HepG2 (cell line): ENCODE data around the gene PTGDR2. TPM values are rescaled to one million over a fixed set of nuclear protein-coding genes. Genes with fewer than 3 reads are reported as not detected.
A peak's percentile ranks its signal among the peaks of the same experiment; 100 is the strongest.

Experiments
- DNMT3B ChIP-seq: conservative IDR thresholded peaks from 2 replicates; pipeline ENCODE4 v1.6.1; 2016; ENCODE audit warnings: missing biosample characterization, control low read depth
- MEF2D ChIP-seq: sonication (generic); formaldehyde crosslinking; IDR thresholded peaks from 2 replicates; pipeline ENCODE4 v1.5.1; 2020; ENCODE audit warnings: mild to moderate bottlenecking, missing genetic modification reagents
- NBN ChIP-seq: fragments of 450-650 bp; conservative IDR thresholded peaks from 2 replicates; pipeline ENCODE4 v1.6.1; 2017
- PHF8 ChIP-seq: sonication (generic); formaldehyde crosslinking; IDR thresholded peaks from 2 replicates; pipeline ENCODE4 v1.5.0; 2020; ENCODE audit warnings: missing genetic modification reagents
- SALL1 ChIP-seq: sonication (generic); formaldehyde crosslinking; IDR thresholded peaks from 2 replicates; pipeline ENCODE4 v1.8.0; 2022; ENCODE audit warnings: mild to moderate bottlenecking, missing genetic modification reagents
- ZMYM3 ChIP-seq: sonication (generic); formaldehyde crosslinking; IDR thresholded peaks from 2 replicates; pipeline ENCODE4 v1.5.1; 2020; ENCODE audit warnings: mild to moderate bottlenecking, missing genetic modification reagents
- ZNF180 ChIP-seq: sonication (generic); formaldehyde crosslinking; IDR thresholded peaks from 2 replicates; pipeline ENCODE4 v1.4.0; 2020; ENCODE audit warnings: low read depth, missing genetic modification reagents, borderline replicate concordance
- ZNF3 ChIP-seq: IDR thresholded peaks from 2 replicates; pipeline ENCODE4 v1.7.0; 2017; ENCODE audit warnings: inconsistent platforms
- ZNF605 ChIP-seq: sonication (generic); formaldehyde crosslinking; IDR thresholded peaks from 2 replicates; pipeline ENCODE4 v1.8.0; 2022; ENCODE audit warnings: mild to moderate bottlenecking, missing genetic modification reagents
- polyA plus RNA-seq, 8 experiments: library from polyadenylated mRNA; depleted of rRNA in 3 of 8; stranded (reverse) in 7 of 8; unstranded in 1 of 8; fragments of >200 nt; fragmentation: Illumina TruSeq in 4 of 8; extraction: Trizol in 4 of 8; gene quantifications; 2 replicates each; pipeline versions ENCODE4 v1.2.1 to v1.2.3, GENCODE V29; 2011 to 2016; ENCODE audit warnings: low read depth in 4 of 8, missing spikeins in 1 of 8, mixed read lengths in 1 of 8; ENCODE audit not compliant: insufficient read depth in 1 of 8
- total RNA-seq, 5 experiments: library from RNA; depleted of rRNA; stranded (reverse); fragments of >200 nt; fragmentation: Illumina TruSeq; extraction: Trizol; gene quantifications; 2 replicates each; pipeline ENCODE4 v1.2.3, GENCODE V29; 2016; ENCODE audit warnings: low read depth in 1 of 5
- TF ChIP-seq, protein P1 (sequence below): sonication (generic); formaldehyde crosslinking; IDR thresholded peaks from 2 replicates; pipeline ENCODE4 v1.4.0; 2020; ENCODE audit warnings: missing genetic modification reagents
- TF ChIP-seq, protein P2 (sequence below): sonication (generic); formaldehyde crosslinking; IDR thresholded peaks from 2 replicates; pipeline ENCODE4 v1.4.0; 2020; ENCODE audit warnings: missing genetic modification reagents, borderline replicate concordance

PTGDR2 gene
- total and polyA plus RNA-seq, 2 of the 13 experiments (the other 11 are each of a cell fraction or from before 2014, with no cell fraction given): 1.9 to 2.5 TPM

DNA sequence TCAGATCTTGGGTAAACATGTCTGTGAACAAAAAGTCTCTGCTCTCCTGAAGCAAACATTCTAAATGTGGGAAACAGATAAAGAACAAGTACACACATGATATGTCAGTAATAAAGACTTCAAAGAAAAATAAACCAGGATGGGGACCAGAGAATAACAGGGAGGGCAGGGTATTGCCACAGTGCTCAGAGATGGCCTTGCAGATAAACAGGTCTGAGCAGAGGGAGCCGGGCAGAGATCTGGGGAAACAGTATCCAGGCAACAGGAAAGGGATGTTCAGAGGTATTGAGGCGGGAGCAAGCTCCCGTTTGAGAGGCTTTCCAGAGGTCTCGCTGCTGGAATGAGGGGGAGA lies 10.9 kb downstream of the PTGDR2 start (continued):
- TF ChIP-seq, protein P1, sequence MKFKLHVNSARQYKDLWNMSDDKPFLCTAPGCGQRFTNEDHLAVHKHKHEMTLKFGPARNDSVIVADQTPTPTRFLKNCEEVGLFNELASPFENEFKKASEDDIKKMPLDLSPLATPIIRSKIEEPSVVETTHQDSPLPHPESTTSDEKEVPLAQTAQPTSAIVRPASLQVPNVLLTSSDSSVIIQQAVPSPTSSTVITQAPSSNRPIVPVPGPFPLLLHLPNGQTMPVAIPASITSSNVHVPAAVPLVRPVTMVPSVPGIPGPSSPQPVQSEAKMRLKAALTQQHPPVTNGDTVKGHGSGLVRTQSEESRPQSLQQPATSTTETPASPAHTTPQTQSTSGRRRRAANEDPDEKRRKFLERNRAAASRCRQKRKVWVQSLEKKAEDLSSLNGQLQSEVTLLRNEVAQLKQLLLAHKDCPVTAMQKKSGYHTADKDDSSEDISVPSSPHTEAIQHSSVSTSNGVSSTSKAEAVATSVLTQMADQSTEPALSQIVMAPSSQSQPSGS (CRISPR knock-in tag): peak; percentile 55
- TF ChIP-seq ZNF180 (CRISPR knock-in tag): no peak
- peak; percentile 79 for TF ChIP-seq SALL1
- no peak; the same call in 1 of the 2 replicates for TF ChIP-seq MEF2D (CRISPR knock-in tag)
- TF ChIP-seq ZNF605 (CRISPR knock-in tag): no peak
- TF ChIP-seq DNMT3B (CRISPR knock-in tag): no peak
- TF ChIP-seq, protein P2, sequence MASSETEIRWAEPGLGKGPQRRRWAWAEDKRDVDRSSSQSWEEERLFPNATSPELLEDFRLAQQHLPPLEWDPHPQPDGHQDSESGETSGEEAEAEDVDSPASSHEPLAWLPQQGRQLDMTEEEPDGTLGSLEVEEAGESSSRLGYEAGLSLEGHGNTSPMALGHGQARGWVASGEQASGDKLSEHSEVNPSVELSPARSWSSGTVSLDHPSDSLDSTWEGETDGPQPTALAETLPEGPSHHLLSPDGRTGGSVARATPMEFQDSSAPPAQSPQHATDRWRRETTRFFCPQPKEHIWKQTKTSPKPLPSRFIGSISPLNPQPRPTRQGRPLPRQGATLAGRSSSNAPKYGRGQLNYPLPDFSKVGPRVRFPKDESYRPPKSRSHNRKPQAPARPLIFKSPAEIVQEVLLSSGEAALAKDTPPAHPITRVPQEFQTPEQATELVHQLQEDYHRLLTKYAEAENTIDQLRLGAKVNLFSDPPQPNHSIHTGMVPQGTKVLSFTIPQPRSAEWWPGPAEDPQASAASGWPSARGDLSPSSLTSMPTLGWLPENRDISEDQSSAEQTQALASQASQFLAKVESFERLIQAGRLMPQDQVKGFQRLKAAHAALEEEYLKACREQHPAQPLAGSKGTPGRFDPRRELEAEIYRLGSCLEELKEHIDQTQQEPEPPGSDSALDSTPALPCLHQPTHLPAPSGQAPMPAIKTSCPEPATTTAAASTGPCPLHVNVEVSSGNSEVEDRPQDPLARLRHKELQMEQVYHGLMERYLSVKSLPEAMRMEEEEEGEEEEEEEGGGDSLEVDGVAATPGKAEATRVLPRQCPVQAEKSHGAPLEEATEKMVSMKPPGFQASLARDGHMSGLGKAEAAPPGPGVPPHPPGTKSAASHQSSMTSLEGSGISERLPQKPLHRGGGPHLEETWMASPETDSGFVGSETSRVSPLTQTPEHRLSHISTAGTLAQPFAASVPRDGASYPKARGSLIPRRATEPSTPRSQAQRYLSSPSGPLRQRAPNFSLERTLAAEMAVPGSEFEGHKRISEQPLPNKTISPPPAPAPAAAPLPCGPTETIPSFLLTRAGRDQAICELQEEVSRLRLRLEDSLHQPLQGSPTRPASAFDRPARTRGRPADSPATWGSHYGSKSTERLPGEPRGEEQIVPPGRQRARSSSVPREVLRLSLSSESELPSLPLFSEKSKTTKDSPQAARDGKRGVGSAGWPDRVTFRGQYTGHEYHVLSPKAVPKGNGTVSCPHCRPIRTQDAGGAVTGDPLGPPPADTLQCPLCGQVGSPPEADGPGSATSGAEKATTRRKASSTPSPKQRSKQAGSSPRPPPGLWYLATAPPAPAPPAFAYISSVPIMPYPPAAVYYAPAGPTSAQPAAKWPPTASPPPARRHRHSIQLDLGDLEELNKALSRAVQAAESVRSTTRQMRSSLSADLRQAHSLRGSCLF (CRISPR knock-in tag): no peak
- no peak for TF ChIP-seq ZNF3 (CRISPR knock-in tag)
- no peak for TF ChIP-seq ZMYM3
- TF ChIP-seq PHF8: 0 out of 2 replicates have a peak, but pooled peaks have one; percentile 20
- no peak for TF ChIP-seq NBN
- TF ChIP-seq, all 625 proteins: peak for 117
